ENCODE results near the gene TTC29.
"Not testable (repeated sequence)": the region's sequence is repeated elsewhere in the genome, so short reads cannot be mapped to it uniquely, and the experiment has no call there.

TTC29 gene

GRCh38 chr4:146833530-146833929 is 112.1 kb downstream of the TTC29 start:
- Histone ChIP-seq H3K4me3 (ENCODE audit: insufficient read depth, low read length, poor library complexity, severe bottlenecking) (no peak overlapping the region), H3K79me2 (ENCODE audit: insufficient read depth, low read length) (no peaks in the 10 kb centered on the region), H3K4me2 (ENCODE audit: low read depth, low read length, poor library complexity, severe bottlenecking) (no peak overlapping the region), H3K27me3 (ENCODE audit: low read length) (no peaks in the 10 kb centered on the region), H3K9me2 (replicated peaks; ENCODE audit: insufficient read depth, low read length) (no peaks in the 10 kb centered on the region), H2AFZ (ENCODE audit: low read depth, low read length, severe bottlenecking) (no peak overlapping the region), H3K9me3 (ENCODE audit: insufficient read depth, low read length) (no peaks in the 10 kb centered on the region), H3K27ac (ENCODE audit: low read depth, low read length) (no peak overlapping the region), H3K36me3 (ENCODE audit: low read length) (no peaks in the 10 kb centered on the region), H3F3A (ENCODE audit: insufficient read depth) (no peaks in the 10 kb centered on the region), H3K9ac (ENCODE audit: low read length) (no peak overlapping the region), H4K20me1 (ENCODE audit: low read depth, low read length) (no peaks in the 10 kb centered on the region)
- TF ChIP-seq EZH2phosphoT487 (conservative IDR thresholded peaks at IDR 0.05; ENCODE audit: low read length): no peak
- TF ChIP-seq CTCF (IDR thresholded peaks at IDR 0.05; ENCODE audit: insufficient read depth, low read length, poor library complexity, severe bottlenecking): no peak

- H3K27me3 ChIP-seq (ENCODE audit: low read length); H3K4me2 ChIP-seq (ENCODE audit: low read depth, low read length, poor library complexity, severe bottlenecking); H3K9me3 ChIP-seq (ENCODE audit: insufficient read depth, low read length); H3K4me3 ChIP-seq (ENCODE audit: insufficient read depth, low read length, poor library complexity, severe bottlenecking); H4K20me1 ChIP-seq (ENCODE audit: low read depth, low read length); H3K36me3 ChIP-seq (ENCODE audit: low read length); H3F3A ChIP-seq (ENCODE audit: insufficient read depth); H3K79me2 ChIP-seq (ENCODE audit: insufficient read depth, low read length); H3K9ac ChIP-seq (ENCODE audit: low read length); H2AFZ ChIP-seq (ENCODE audit: low read depth, low read length, severe bottlenecking); H3K9me2 ChIP-seq (replicated peaks; ENCODE audit: insufficient read depth, low read length); H3K27ac ChIP-seq (ENCODE audit: low read depth, low read length): not testable (repeated sequence)
Observed at GRCh38 chr4:146822980-146823379, 122.7 kb downstream of the TTC29 start.

- H2AFZ ChIP-seq (ENCODE audit: low read depth, low read length, severe bottlenecking): no peak overlapping the region
- H3K4me3 ChIP-seq (ENCODE audit: insufficient read depth, low read length, poor library complexity, severe bottlenecking): no peak overlapping the region
Observed at GRCh38 chr4:146814750-146815149, 130.9 kb downstream of the TTC29 start.

GRCh38 chr4:146795711-146796110 is 150.0 kb downstream of the TTC29 start:
- Histone ChIP-seq H3K9me3 (ENCODE audit: insufficient read depth, low read length) (no peaks in the 10 kb centered on the region), H3K27me3 (ENCODE audit: low read length) (no peaks in the 10 kb centered on the region), H3K9ac (ENCODE audit: low read length) (no peak overlapping the region), H3K4me2 (ENCODE audit: low read depth, low read length, poor library complexity, severe bottlenecking) (no peak overlapping the region), H2AFZ (ENCODE audit: low read depth, low read length, severe bottlenecking) (no peak overlapping the region), H3K36me3 (ENCODE audit: low read length) (no peaks in the 10 kb centered on the region), H3K79me2 (ENCODE audit: insufficient read depth, low read length) (no peaks in the 10 kb centered on the region), H3K4me3 (ENCODE audit: insufficient read depth, low read length, poor library complexity, severe bottlenecking) (no peak overlapping the region), H3K9me2 (replicated peaks; ENCODE audit: insufficient read depth, low read length) (no peaks in the 10 kb centered on the region), H4K20me1 (ENCODE audit: low read depth, low read length) (no peaks in the 10 kb centered on the region), H3F3A (ENCODE audit: insufficient read depth) (no peaks in the 10 kb centered on the region), H3K27ac (ENCODE audit: low read depth, low read length) (no peak overlapping the region)
- TF ChIP-seq CTCF (IDR thresholded peaks at IDR 0.05; ENCODE audit: insufficient read depth, low read length, poor library complexity, severe bottlenecking) (no peak), EZH2phosphoT487 (conservative IDR thresholded peaks at IDR 0.05; ENCODE audit: low read length) (no peak)

More at GRCh38 chr4:146814750-146815149, 130.9 kb downstream of the TTC29 start:
- Histone ChIP-seq H3K79me2 (ENCODE audit: insufficient read depth, low read length) (no peaks in the 10 kb centered on the region), H3F3A (ENCODE audit: insufficient read depth) (no peaks in the 10 kb centered on the region), H4K20me1 (ENCODE audit: low read depth, low read length) (no peaks in the 10 kb centered on the region), H3K27me3 (ENCODE audit: low read length) (no peaks in the 10 kb centered on the region), H3K9me3 (ENCODE audit: insufficient read depth, low read length) (no peaks in the 10 kb centered on the region), H3K9me2 (replicated peaks; ENCODE audit: insufficient read depth, low read length) (no peaks in the 10 kb centered on the region), H3K9ac (ENCODE audit: low read length) (no peak overlapping the region), H3K36me3 (ENCODE audit: low read length) (no peaks in the 10 kb centered on the region), H3K27ac (ENCODE audit: low read depth, low read length) (no peak overlapping the region), H3K4me2 (ENCODE audit: low read depth, low read length, poor library complexity, severe bottlenecking) (no peak overlapping the region)
- TF ChIP-seq EZH2phosphoT487 (conservative IDR thresholded peaks at IDR 0.05; ENCODE audit: low read length) (no peak), CTCF (IDR thresholded peaks at IDR 0.05; ENCODE audit: insufficient read depth, low read length, poor library complexity, severe bottlenecking) (no peak)
